ENCODE results near the gene EFCC1.

DNA sequence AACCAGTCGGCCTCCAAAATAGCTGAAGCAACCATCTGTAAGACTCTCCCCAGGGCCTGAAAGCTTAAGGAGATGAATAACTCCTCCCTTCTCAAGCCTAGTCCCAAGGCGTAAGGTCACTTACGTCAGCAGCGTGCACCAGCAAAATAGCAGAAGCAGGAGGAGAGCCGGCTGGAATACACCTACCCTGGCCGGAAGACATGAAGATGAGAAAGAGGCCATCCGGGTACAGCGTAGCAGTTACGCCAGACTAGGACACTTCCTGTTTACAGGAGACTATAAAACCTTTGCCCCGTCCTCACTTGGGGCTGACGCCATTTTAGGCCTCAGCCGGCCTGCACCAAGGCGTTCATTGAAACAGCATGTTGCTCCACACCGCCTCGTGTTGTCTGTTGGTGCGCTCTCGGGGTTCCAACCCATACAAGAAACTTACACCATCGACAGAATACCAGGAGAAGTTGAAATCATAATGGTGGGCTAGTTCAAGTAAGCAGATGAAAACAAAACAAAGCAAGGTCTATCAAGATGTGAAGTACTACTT lies 9.7 kb upstream of the EFCC1 start:
- TF ChIP-seq CTCF (conservative IDR thresholded peaks at IDR 0.05; ENCODE audit: low read length), result no peak
- TF ChIP-seq EZH2phosphoT487 (IDR thresholded peaks at IDR 0.05; ENCODE audit: borderline replicate concordance, low read depth, low read length), result no peak

Data from OCI-LY7 (cell line).